WTC11 (cell line): ENCODE measurements around the gene CCDC59. TPM values are rescaled to one million over a fixed set of nuclear protein-coding genes. Genes with fewer than 3 reads are reported as not detected.
A peak's percentile ranks its signal among the peaks of the same experiment; 100 is the strongest.

ENCODE experiments used
- ATAC-seq: fragments of 200-7000 bp; cut with Tn5 transposase; 2 replicates; pipeline ENCODE4 v1.10.0; 2021; ENCODE audit warnings: mild to moderate bottlenecking, moderate library complexity
- CTCF ChIA-PET: fragments of 300-600 bp; sonication (Branson Sonifier 250); formaldehyde crosslinking; loops from one replicate; lab custom pipeline; 2021; ENCODE audit warnings: antibody characterized with exemption; lab: Charles Lee
- POLR2A ChIA-PET: fragments of 350-600 bp; sonication (Branson Sonifier 250); formaldehyde crosslinking; loops from one replicate; lab custom pipeline; 2021; ENCODE audit warnings: antibody characterized with exemption; lab: Charles Lee
- DNase-seq: peaks from one replicate; pipeline ENCODE4 v3.0.0; 2021; ENCODE audit warnings: low spot score
- H3K27ac Mint-ChIP-seq: 2 replicates; pipeline ENCODE4 v1.8.0; 2021; ENCODE audit warnings: mixed read lengths
- H3K27me3 Mint-ChIP-seq: 2 replicates; pipeline ENCODE4 v1.8.0; 2021; ENCODE audit warnings: low read depth, mild to moderate bottlenecking, moderate library complexity, mixed read lengths
- H3K36me3 Mint-ChIP-seq: 2 replicates; pipeline ENCODE4 v1.8.0; 2021; ENCODE audit warnings: mixed read lengths
- H3K4me1 Mint-ChIP-seq: 2 replicates; pipeline ENCODE4 v1.8.0; 2022; ENCODE audit warnings: mixed read lengths
- H3K4me3 Mint-ChIP-seq: 2 replicates; pipeline ENCODE4 v1.8.0; 2021; ENCODE audit warnings: mild to moderate bottlenecking, moderate library complexity, mixed read lengths
- H3K9me3 Mint-ChIP-seq: 2 replicates; pipeline ENCODE4 v1.8.0; 2021; ENCODE audit warnings: mixed read lengths
- AFF4 ChIP-seq: sonication (generic); formaldehyde crosslinking; IDR thresholded peaks from 2 replicates; pipeline ENCODE4 v1.8.1; 2023; ENCODE audit warnings: mild to moderate bottlenecking, missing genetic modification reagents, borderline replicate concordance
- CTCF ChIP-seq: fragments of 200-600 bp; IDR thresholded peaks from 2 replicates; pipeline ENCODE4 v1.8.0; 2022; ENCODE audit warnings: antibody characterized with exemption
- ERG ChIP-seq: fragments of 250-450 bp; sonication (Bioruptor Pico); IDR thresholded peaks from 2 replicates; pipeline ENCODE4 v1.8.0; 2021; ENCODE audit warnings: mild to moderate bottlenecking
- ETV6 ChIP-seq: sonication (generic); formaldehyde crosslinking; IDR thresholded peaks from 2 replicates; pipeline ENCODE4 v1.8.1; 2022; ENCODE audit warnings: mild to moderate bottlenecking, missing genetic modification reagents
- FOXJ3 ChIP-seq: sonication (generic); formaldehyde crosslinking; IDR thresholded peaks from 2 replicates; pipeline ENCODE4 v1.9.0; 2021; ENCODE audit warnings: missing genetic modification reagents, mild to moderate bottlenecking, borderline replicate concordance
- MYBL2 ChIP-seq: sonication (generic); formaldehyde crosslinking; IDR thresholded peaks from 2 replicates; pipeline ENCODE4 v1.8.1; 2023; ENCODE audit warnings: mild to moderate bottlenecking, moderate library complexity, missing genetic modification reagents
- NR3C1 ChIP-seq: sonication (generic); formaldehyde crosslinking; conservative IDR thresholded peaks from 2 replicates; pipeline ENCODE4 v1.8.1; 2023; ENCODE audit warnings: low read depth, mild to moderate bottlenecking, missing genetic modification reagents
- ZNF396 ChIP-seq: fragments of 250-450 bp; sonication (Bioruptor Pico); IDR thresholded peaks from 2 replicates; pipeline ENCODE4 v1.8.0; 2021; ENCODE audit warnings: mild to moderate bottlenecking, moderate library complexity, borderline replicate concordance
- ZNF532 ChIP-seq: fragments of 250-450 bp; sonication (Bioruptor Pico); IDR thresholded peaks from 2 replicates; pipeline ENCODE4 v1.9.0; 2021; ENCODE audit warnings: mild to moderate bottlenecking, borderline replicate concordance
- total RNA-seq: library from RNA; stranded (reverse); gene quantifications from 3 replicates; pipeline ENCODE4 v1.2.3, GENCODE V29; 2021

Gene CCDC59
- total RNA-seq, 1 experiment from 2014 or later, result 49.2 TPM

- TF ChIP-seq ERG (CRISPR knock-in tag) (no peak), ZNF532 (CRISPR knock-in tag) (no peak), ETV6 (CRISPR knock-in tag) (no peak), NR3C1 (CRISPR knock-in tag) (no peak), FOXJ3 (no peak)
These were observed 28.7 kb downstream of the CCDC59 start (continued) for GRCh38 chr12:82329508-82329907.

GRCh38 chr12:82327861-82328260 is 30.3 kb downstream of the CCDC59 start:
- Mint-ChIP-seq H3K4me3 (no peak overlapping the region), H3K9me3 (no peaks in the 10 kb centered on the region), H3K27ac (no peak overlapping the region), H3K36me3 (no peaks in the 10 kb centered on the region)
- POLR2A ChIA-PET, result no interaction called here
- CTCF ChIA-PET, result no interaction called here
- no peak for ATAC-seq
- no peak for DNase-seq
- TF ChIP-seq MYBL2, result no peak
- no peak for TF ChIP-seq ZNF396 (CRISPR knock-in tag)
- TF ChIP-seq, all 79 proteins: peak for 0
- H3K27me3 Mint-ChIP-seq, result no peaks in the 10 kb centered on the region
- H3K4me1 Mint-ChIP-seq, result peaks cover 14% of the 10 kb centered on the region

GRCh38 chr12:82326905-82327503 is 31.2 kb downstream of the CCDC59 start:
- H3K27me3 Mint-ChIP-seq, result no peaks in the 10 kb centered on the region
- ChIA-PET CTCF (no interaction called here), POLR2A (no interaction called here)
- no peak for TF ChIP-seq AFF4 (CRISPR knock-in tag)
- TF ChIP-seq CTCF, result peak; percentile 26; the same call in 1 of the 2 replicates
- H3K36me3 Mint-ChIP-seq, result no peaks in the 10 kb centered on the region
- no peak for ATAC-seq
- H3K9me3 Mint-ChIP-seq, result no peaks in the 10 kb centered on the region
- H3K4me3 Mint-ChIP-seq, result no peak overlapping the region
- peaks cover 14% of the 10 kb centered on the region for H3K4me1 Mint-ChIP-seq
- DNase-seq, result no peak
- no peak overlapping the region for H3K27ac Mint-ChIP-seq
